ENCODE data around the gene EGFLAM.

Gene EGFLAM

GRCh38 chr5:38241655-38242054 is 16.7 kb upstream of the EGFLAM start:
- H3K4me1 ChIP-seq (ENCODE audit: control insufficient read depth in 5 of 5, insufficient read depth in 5 of 5, low read length in 5 of 5): peaks cover 0 to 14% (median 4%) of the 10 kb centered on the region in 5 donors
- no peaks in the 10 kb centered on the region for H3K36me3 ChIP-seq (ENCODE audit: control insufficient read depth in 5 of 5, insufficient read depth in 5 of 5, low read length in 5 of 5)
- no peak overlapping the region for H3K27ac ChIP-seq (ENCODE audit: low read depth, low read length)
- no peak overlapping the region for H3K4me3 ChIP-seq (ENCODE audit: low read depth in 1 of 5, low read length in 5 of 5)
- no peaks in the 10 kb centered on the region for H3K27me3 ChIP-seq (ENCODE audit: control insufficient read depth in 5 of 5, insufficient read depth in 4 of 5, low read length in 5 of 5)
- H3K9me3 ChIP-seq (ENCODE audit: control insufficient read depth in 5 of 5, low read length in 5 of 5): no peaks in the 10 kb centered on the region
- no peak overlapping the region for H3K9ac ChIP-seq (ENCODE audit: low read length in 5 of 5)

- Histone ChIP-seq H3K27me3 (ENCODE audit: control insufficient read depth in 5 of 5, insufficient read depth in 4 of 5, low read length in 5 of 5) (no peaks in the 10 kb centered on the region), H3K9ac (ENCODE audit: low read length in 5 of 5) (no peak overlapping the region), H3K9me3 (ENCODE audit: control insufficient read depth in 5 of 5, low read length in 5 of 5) (no peaks in the 10 kb centered on the region), H3K36me3 (ENCODE audit: control insufficient read depth in 5 of 5, insufficient read depth in 5 of 5, low read length in 5 of 5) (no peaks in the 10 kb centered on the region), H3K27ac (ENCODE audit: low read depth, low read length) (no peak overlapping the region), H3K4me3 (ENCODE audit: low read depth in 1 of 5, low read length in 5 of 5) (no peak overlapping the region), H3K4me1 (ENCODE audit: control insufficient read depth in 5 of 5, insufficient read depth in 5 of 5, low read length in 5 of 5) (peaks cover 0 to 12% (median 4%) of the 10 kb centered on the region in 5 donors)
Observed at GRCh38 chr5:38245307-38245706, 13.1 kb upstream of the EGFLAM start.

GRCh38 chr5:38249301-38249700 is 9.1 kb upstream of the EGFLAM start:
- H3K27me3 ChIP-seq (ENCODE audit: control insufficient read depth in 5 of 5, insufficient read depth in 4 of 5, low read length in 5 of 5): no peaks in the 10 kb centered on the region
- H3K9me3 ChIP-seq (ENCODE audit: control insufficient read depth in 5 of 5, low read length in 5 of 5): peaks cover 0 to 3% (median 0%) of the 10 kb centered on the region in 5 donors
- H3K36me3 ChIP-seq (ENCODE audit: control insufficient read depth in 5 of 5, insufficient read depth in 5 of 5, low read length in 5 of 5): no peaks in the 10 kb centered on the region
- no peak overlapping the region for H3K4me3 ChIP-seq (ENCODE audit: low read depth in 1 of 5, low read length in 5 of 5)
- peaks cover 0 to 11% (median 4%) of the 10 kb centered on the region in 5 donors for H3K4me1 ChIP-seq (ENCODE audit: control insufficient read depth in 5 of 5, insufficient read depth in 5 of 5, low read length in 5 of 5)
- no peak overlapping the region for H3K27ac ChIP-seq (ENCODE audit: low read depth, low read length)
- no peak overlapping the region for H3K9ac ChIP-seq (ENCODE audit: low read length in 5 of 5)

GRCh38 chr5:38249812-38250211 is 8.5 kb upstream of the EGFLAM start:
- Histone ChIP-seq H3K27me3 (ENCODE audit: control insufficient read depth in 5 of 5, insufficient read depth in 4 of 5, low read length in 5 of 5) (no peaks in the 10 kb centered on the region), H3K9me3 (ENCODE audit: control insufficient read depth in 5 of 5, low read length in 5 of 5) (peaks cover 0 to 3% (median 0%) of the 10 kb centered on the region in 5 donors), H3K36me3 (ENCODE audit: control insufficient read depth in 5 of 5, insufficient read depth in 5 of 5, low read length in 5 of 5) (no peaks in the 10 kb centered on the region), H3K4me1 (ENCODE audit: control insufficient read depth in 5 of 5, insufficient read depth in 5 of 5, low read length in 5 of 5) (peaks cover 0 to 11% (median 4%) of the 10 kb centered on the region in 5 donors), H3K9ac (ENCODE audit: low read length in 5 of 5) (no peak overlapping the region), H3K4me3 (ENCODE audit: low read depth in 1 of 5, low read length in 5 of 5) (no peak overlapping the region), H3K27ac (ENCODE audit: low read depth, low read length) (no peak overlapping the region)

GRCh38 chr5:38250763-38251448 is 7.5 kb upstream of the EGFLAM start:
- no peak overlapping the region for H3K4me3 ChIP-seq (ENCODE audit: low read depth in 1 of 5, low read length in 5 of 5)
- H3K4me1 ChIP-seq (ENCODE audit: control insufficient read depth in 5 of 5, insufficient read depth in 5 of 5, low read length in 5 of 5): peaks cover 0 to 7% (median 4%) of the 10 kb centered on the region in 5 donors
- H3K9ac ChIP-seq (ENCODE audit: low read length in 5 of 5): no peak overlapping the region
- H3K27me3 ChIP-seq (ENCODE audit: control insufficient read depth in 5 of 5, insufficient read depth in 4 of 5, low read length in 5 of 5): no peaks in the 10 kb centered on the region
- no peaks in the 10 kb centered on the region for H3K36me3 ChIP-seq (ENCODE audit: control insufficient read depth in 5 of 5, insufficient read depth in 5 of 5, low read length in 5 of 5)
- peaks cover 0 to 3% (median 0%) of the 10 kb centered on the region in 5 donors for H3K9me3 ChIP-seq (ENCODE audit: control insufficient read depth in 5 of 5, low read length in 5 of 5)
- H3K27ac ChIP-seq (ENCODE audit: low read depth, low read length): no peak overlapping the region

GRCh38 chr5:38253759-38254158 is 4.6 kb upstream of the EGFLAM start:
- H3K9ac ChIP-seq (ENCODE audit: low read length in 5 of 5): no peak overlapping the region
- peaks cover 0 to 3% (median 0%) of the 10 kb centered on the region in 5 donors for H3K9me3 ChIP-seq (ENCODE audit: control insufficient read depth in 5 of 5, low read length in 5 of 5)
- peaks cover 0 to 27% (median 4%) of the 10 kb centered on the region in 5 donors for H3K27me3 ChIP-seq (ENCODE audit: control insufficient read depth in 5 of 5, insufficient read depth in 4 of 5, low read length in 5 of 5)
- no peak overlapping the region for H3K4me3 ChIP-seq (ENCODE audit: low read depth in 1 of 5, low read length in 5 of 5)
- H3K27ac ChIP-seq (ENCODE audit: low read depth, low read length): no peak overlapping the region
- no peaks in the 10 kb centered on the region for H3K36me3 ChIP-seq (ENCODE audit: control insufficient read depth in 5 of 5, insufficient read depth in 5 of 5, low read length in 5 of 5)
- H3K4me1 ChIP-seq (ENCODE audit: control insufficient read depth in 5 of 5, insufficient read depth in 5 of 5, low read length in 5 of 5): peaks cover 0 to 20% (median 17%) of the 10 kb centered on the region in 5 donors

- Histone ChIP-seq H3K9me3 (ENCODE audit: control insufficient read depth in 5 of 5, low read length in 5 of 5) (peaks cover 0 to 3% (median 0%) of the 10 kb centered on the region in 5 donors), H3K4me1 (ENCODE audit: control insufficient read depth in 5 of 5, insufficient read depth in 5 of 5, low read length in 5 of 5) (peaks cover 0 to 26% (median 22%) of the 10 kb centered on the region in 5 donors), H3K4me3 (ENCODE audit: low read depth in 1 of 5, low read length in 5 of 5) (peak overlapping the region; percentile 50 to 65 (median 56)), H3K9ac (ENCODE audit: low read length in 5 of 5) (no peak overlapping the region), H3K27me3 (ENCODE audit: control insufficient read depth in 5 of 5, insufficient read depth in 4 of 5, low read length in 5 of 5) (peaks cover 0 to 33% (median 4%) of the 10 kb centered on the region in 5 donors), H3K36me3 (ENCODE audit: control insufficient read depth in 5 of 5, insufficient read depth in 5 of 5, low read length in 5 of 5) (no peaks in the 10 kb centered on the region), H3K27ac (ENCODE audit: low read depth, low read length) (no peak overlapping the region)
Observed at GRCh38 chr5:38257308-38258041, 884 bp upstream of the EGFLAM start.

GRCh38 chr5:38258042-38258318 is 379 bp upstream of the EGFLAM start:
- H3K4me3 ChIP-seq (ENCODE audit: low read depth in 1 of 5, low read length in 5 of 5): peak overlapping the region in 4 of 5 donors; percentile 56 to 65 (median 58)
- H3K9me3 ChIP-seq (ENCODE audit: control insufficient read depth in 5 of 5, low read length in 5 of 5): no peaks in the 10 kb centered on the region
- H3K4me1 ChIP-seq (ENCODE audit: control insufficient read depth in 5 of 5, insufficient read depth in 5 of 5, low read length in 5 of 5): peaks cover 0 to 26% (median 22%) of the 10 kb centered on the region in 5 donors
- no peaks in the 10 kb centered on the region for H3K36me3 ChIP-seq (ENCODE audit: control insufficient read depth in 5 of 5, insufficient read depth in 5 of 5, low read length in 5 of 5)
- H3K9ac ChIP-seq (ENCODE audit: low read length in 5 of 5): peak overlapping the region in 1 of 5 donors; percentile 11
- peaks cover 0 to 33% (median 4%) of the 10 kb centered on the region in 5 donors for H3K27me3 ChIP-seq (ENCODE audit: control insufficient read depth in 5 of 5, insufficient read depth in 4 of 5, low read length in 5 of 5)
- H3K27ac ChIP-seq (ENCODE audit: low read depth, low read length): no peak overlapping the region

- peaks cover 0 to 38% (median 8%) of the 10 kb centered on the region in 5 donors for H3K27me3 ChIP-seq (ENCODE audit: control insufficient read depth in 5 of 5, insufficient read depth in 4 of 5, low read length in 5 of 5)
- H3K27ac ChIP-seq (ENCODE audit: low read depth, low read length): no peak overlapping the region
- H3K4me3 ChIP-seq (ENCODE audit: low read depth in 1 of 5, low read length in 5 of 5): peak overlapping the region; percentile 29 to 65 (median 56)
- no peaks in the 10 kb centered on the region for H3K36me3 ChIP-seq (ENCODE audit: control insufficient read depth in 5 of 5, insufficient read depth in 5 of 5, low read length in 5 of 5)
- peaks cover 0 to 26% (median 22%) of the 10 kb centered on the region in 5 donors for H3K4me1 ChIP-seq (ENCODE audit: control insufficient read depth in 5 of 5, insufficient read depth in 5 of 5, low read length in 5 of 5)
- H3K9ac ChIP-seq (ENCODE audit: low read length in 5 of 5): no peak overlapping the region
- H3K9me3 ChIP-seq (ENCODE audit: control insufficient read depth in 5 of 5, low read length in 5 of 5): no peaks in the 10 kb centered on the region
Observed at GRCh38 chr5:38259062-38259808, 876 bp downstream of the EGFLAM start.

- Histone ChIP-seq H3K27ac (ENCODE audit: low read depth, low read length) (no peak overlapping the region), H3K27me3 (ENCODE audit: control insufficient read depth in 5 of 5, insufficient read depth in 4 of 5, low read length in 5 of 5) (peaks cover 0 to 43% (median 8%) of the 10 kb centered on the region in 5 donors), H3K9me3 (ENCODE audit: control insufficient read depth in 5 of 5, low read length in 5 of 5) (no peaks in the 10 kb centered on the region), H3K4me1 (ENCODE audit: control insufficient read depth in 5 of 5, insufficient read depth in 5 of 5, low read length in 5 of 5) (peaks cover 0 to 26% (median 22%) of the 10 kb centered on the region in 5 donors), H3K9ac (ENCODE audit: low read length in 5 of 5) (no peak overlapping the region), H3K36me3 (ENCODE audit: control insufficient read depth in 5 of 5, insufficient read depth in 5 of 5, low read length in 5 of 5) (no peaks in the 10 kb centered on the region), H3K4me3 (ENCODE audit: low read depth in 1 of 5, low read length in 5 of 5) (no peak overlapping the region)
Observed at GRCh38 chr5:38259809-38260160, 1.4 kb downstream of the EGFLAM start.
